ENCODE results near the gene KLK15. TPM values are rescaled to one million over a fixed set of nuclear protein-coding genes. Genes with fewer than 3 reads are reported as not detected.

Gene KLK15
- total and polyA plus RNA-seq, 7 donors, result not detected

- H3K27me3 ChIP-seq (ENCODE audit: insufficient read depth in 3 of 3, low read length in 2 of 3), result no peaks in the 10 kb centered on the region
- peaks cover 3 to 59% of the 10 kb centered on the region in 2 donors for H3K36me3 ChIP-seq (ENCODE audit: insufficient read depth in 1 of 2, low read depth in 1 of 2)
- intact Hi-C loops (cut with DNase I), result no loop called here
- TF ChIP-seq CTCF (IDR thresholded peaks at IDR 0.05), result no peak
- no peak overlapping the region for H3K4me3 ChIP-seq
- H3K9me3 ChIP-seq, result no peaks in the 10 kb centered on the region
- no peak overlapping the region for H3K27ac ChIP-seq
- ATAC-seq (no peak), DNase-seq (no peak)
- WGBS, 3 donors, result 73 to 83% (median 79%) methylated on average over 17 to 18 of the region's 18 CpGs
- peaks cover 6% of the 10 kb centered on the region for H3K4me1 ChIP-seq
Measured at GRCh38 chr19:50797781-50798658, 35.4 kb downstream of the KLK15 start.

- no peak for TF ChIP-seq CTCF (IDR thresholded peaks at IDR 0.05)
- peaks cover under 1% of the 10 kb centered on the region for H3K4me1 ChIP-seq
- H3K36me3 ChIP-seq (ENCODE audit: insufficient read depth in 1 of 2, low read depth in 1 of 2), result peaks cover 3 to 59% of the 10 kb centered on the region in 2 donors
- DNase-seq, result no peak
- WGBS, 3 donors, result 93 to 98% (median 93%) methylated on average over 7 of the region's 7 CpGs
- H3K4me3 ChIP-seq, result no peak overlapping the region
- no peaks in the 10 kb centered on the region for H3K27me3 ChIP-seq (ENCODE audit: insufficient read depth in 3 of 3, low read length in 2 of 3)
- ATAC-seq, result no peak
- intact Hi-C loops (cut with DNase I), result no loop called here
- H3K27ac ChIP-seq, result no peak overlapping the region
- H3K9me3 ChIP-seq, result no peaks in the 10 kb centered on the region
Measured at GRCh38 chr19:50797429-50797780, 36.0 kb downstream of the KLK15 start.

GRCh38 chr19:50796634-50797428, 36.5 kb downstream of the KLK15 start:
- no peak for TF ChIP-seq CTCF (IDR thresholded peaks at IDR 0.05)
- WGBS, 3 donors, result 76 to 89% (median 83%) methylated on average over 8 of the region's 8 CpGs
- intact Hi-C loops (cut with DNase I), result no loop called here
- ATAC-seq, result no peak
- DNase-seq, result no peak
- Histone ChIP-seq H3K36me3 (ENCODE audit: insufficient read depth in 1 of 2, low read depth in 1 of 2) (peaks cover 3 to 55% of the 10 kb centered on the region in 2 donors), H3K9me3 (no peaks in the 10 kb centered on the region), H3K4me1 (no peaks in the 10 kb centered on the region), H3K27ac (no peak overlapping the region), H3K27me3 (ENCODE audit: insufficient read depth in 3 of 3, low read length in 2 of 3) (peaks cover 0 to 2% (median 0%) of the 10 kb centered on the region in 3 donors), H3K4me3 (no peak overlapping the region)

- H3K36me3 ChIP-seq (ENCODE audit: insufficient read depth in 1 of 2, low read depth in 1 of 2), result peaks cover 3 to 48% of the 10 kb centered on the region in 2 donors
- DNase-seq, result no peak
- no peak overlapping the region for H3K4me3 ChIP-seq
- H3K27ac ChIP-seq, result no peak overlapping the region
- TF ChIP-seq CTCF (IDR thresholded peaks at IDR 0.05), result no peak
- no peaks in the 10 kb centered on the region for H3K9me3 ChIP-seq
- peaks cover 0 to 2% (median 0%) of the 10 kb centered on the region in 3 donors for H3K27me3 ChIP-seq (ENCODE audit: insufficient read depth in 3 of 3, low read length in 2 of 3)
- intact Hi-C loops (cut with DNase I), result no loop called here
- H3K4me1 ChIP-seq, result no peaks in the 10 kb centered on the region
- 83 to 86% (median 86%) methylated on average over 9 of the region's 9 CpGs for WGBS, 3 donors
- no peak for ATAC-seq
Measured at GRCh38 chr19:50796128-50796633, 37.2 kb downstream of the KLK15 start.
